Fibroblast of lung (primary cell): Measurements from ENCODE around the gene CREB5.

Experiments
- EZH2 ChIP-seq: IDR thresholded peaks from 2 replicates; pipeline ENCODE4 v1.5.1; 2012; ENCODE audit warnings: low read length, control low read depth, mild to moderate bottlenecking; ENCODE audit errors: missing control alignments
- TF ChIP-seq, protein P1 (sequence below), 2 donors: IDR thresholded peaks in 1 of 2; conservative IDR thresholded peaks in 1 of 2; 1 replicate in 1 of 2; 2 replicates in 1 of 2; pipeline ENCODE4 v1.5.1; 2011 to 2012; ENCODE audit warnings: low read length in 2 of 2, control low read depth in 1 of 2, inconsistent platforms in 1 of 2, low read depth in 1 of 2, mild to moderate bottlenecking in 1 of 2

DNA sequence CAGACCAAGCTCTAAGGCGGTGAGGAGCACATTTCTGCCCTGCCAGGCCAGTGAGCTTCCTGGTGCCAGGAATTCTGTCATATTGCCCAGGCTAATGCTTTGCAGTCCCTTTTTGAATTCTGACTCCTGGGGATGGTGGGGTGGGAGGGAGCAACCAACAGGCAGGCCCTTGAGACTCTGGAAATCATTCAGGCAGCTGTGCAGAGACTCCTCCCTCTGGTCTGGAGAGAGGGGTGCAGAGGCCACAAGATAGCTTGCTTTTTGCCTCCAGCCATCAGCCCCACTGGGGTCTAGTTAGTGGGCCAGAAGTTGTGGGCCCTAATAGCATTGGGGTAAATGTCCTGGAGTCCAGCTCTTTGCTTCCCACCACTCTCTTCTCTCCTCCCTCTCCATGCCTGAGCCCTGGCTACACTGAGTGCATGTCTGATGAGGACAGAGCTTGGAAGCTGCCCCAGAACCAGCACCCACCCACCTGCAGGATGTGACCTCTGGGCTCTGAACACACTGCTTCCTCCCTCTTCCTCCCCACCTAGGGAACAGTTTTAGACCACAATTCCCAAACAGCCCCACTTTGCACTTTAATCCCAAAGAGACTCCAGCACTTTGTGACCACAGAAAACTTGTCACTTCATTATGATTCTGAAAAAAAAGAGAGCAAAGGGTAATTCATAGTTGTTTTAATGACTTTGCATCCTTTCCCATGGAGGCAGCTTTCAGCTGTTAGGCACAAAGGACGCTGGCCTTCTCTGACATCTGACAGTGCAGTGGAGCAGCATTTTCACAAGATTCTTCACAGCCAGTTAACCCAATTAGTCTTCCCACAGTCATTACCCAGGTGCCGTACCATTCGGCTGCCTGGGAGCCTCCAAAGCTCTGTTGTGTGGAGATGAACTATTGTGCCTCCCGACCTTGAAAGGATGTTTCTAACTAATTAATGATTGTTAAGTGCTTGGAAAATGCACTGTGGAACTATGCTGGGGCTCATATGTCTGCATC, 283.3 kb downstream of the CREB5 start:
- TF ChIP-seq, protein P1, sequence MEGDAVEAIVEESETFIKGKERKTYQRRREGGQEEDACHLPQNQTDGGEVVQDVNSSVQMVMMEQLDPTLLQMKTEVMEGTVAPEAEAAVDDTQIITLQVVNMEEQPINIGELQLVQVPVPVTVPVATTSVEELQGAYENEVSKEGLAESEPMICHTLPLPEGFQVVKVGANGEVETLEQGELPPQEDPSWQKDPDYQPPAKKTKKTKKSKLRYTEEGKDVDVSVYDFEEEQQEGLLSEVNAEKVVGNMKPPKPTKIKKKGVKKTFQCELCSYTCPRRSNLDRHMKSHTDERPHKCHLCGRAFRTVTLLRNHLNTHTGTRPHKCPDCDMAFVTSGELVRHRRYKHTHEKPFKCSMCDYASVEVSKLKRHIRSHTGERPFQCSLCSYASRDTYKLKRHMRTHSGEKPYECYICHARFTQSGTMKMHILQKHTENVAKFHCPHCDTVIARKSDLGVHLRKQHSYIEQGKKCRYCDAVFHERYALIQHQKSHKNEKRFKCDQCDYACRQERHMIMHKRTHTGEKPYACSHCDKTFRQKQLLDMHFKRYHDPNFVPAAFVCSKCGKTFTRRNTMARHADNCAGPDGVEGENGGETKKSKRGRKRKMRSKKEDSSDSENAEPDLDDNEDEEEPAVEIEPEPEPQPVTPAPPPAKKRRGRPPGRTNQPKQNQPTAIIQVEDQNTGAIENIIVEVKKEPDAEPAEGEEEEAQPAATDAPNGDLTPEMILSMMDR (conservative IDR thresholded peaks at IDR 0.05 in 1 of 2, IDR thresholded peaks at IDR 0.05 in 1 of 2; ENCODE audit: low read depth in 1 of 2, low read length in 2 of 2) = no peak
- TF ChIP-seq EZH2 = no peak
